ENCODE data around the gene DOCK2. TPM values are rescaled to one million over a fixed set of nuclear protein-coding genes. Genes with fewer than 3 reads are reported as not detected.

Gene DOCK2
- polyA plus RNA-seq, 1 donor from 2014 or later: 114 TPM

GRCh38 chr5:170028124-170028523 is 391.0 kb downstream of the DOCK2 start:
- Mint-ChIP-seq H3K27me3 (no peaks in the 10 kb centered on the region), H3K4me3 (no peak overlapping the region), H3K36me3 (peaks cover 9% of the 10 kb centered on the region), H3K4me1 (no peaks in the 10 kb centered on the region), H3K9me3 (no peaks in the 10 kb centered on the region), H3K27ac (no peak overlapping the region)

- Mint-ChIP-seq H3K27me3 (no peaks in the 10 kb centered on the region), H3K9me3 (no peaks in the 10 kb centered on the region), H3K4me1 (no peaks in the 10 kb centered on the region), H3K4me3 (no peak overlapping the region), H3K27ac (no peak overlapping the region), H3K36me3 (peaks cover 2% of the 10 kb centered on the region)
Observed at GRCh38 chr5:170034231-170034630, 397.2 kb downstream of the DOCK2 start.

- no peaks in the 10 kb centered on the region for H3K4me1 Mint-ChIP-seq
- no peaks in the 10 kb centered on the region for H3K27me3 Mint-ChIP-seq
- no peak overlapping the region for H3K27ac Mint-ChIP-seq
- peaks cover 10% of the 10 kb centered on the region for H3K36me3 Mint-ChIP-seq
- no peaks in the 10 kb centered on the region for H3K9me3 Mint-ChIP-seq
- no peak overlapping the region for H3K4me3 Mint-ChIP-seq
Observed at GRCh38 chr5:170038241-170038640, 401.2 kb downstream of the DOCK2 start.

GRCh38 chr5:170039830-170040229 is 402.8 kb downstream of the DOCK2 start:
- Mint-ChIP-seq H3K27me3 (no peaks in the 10 kb centered on the region), H3K9me3 (no peaks in the 10 kb centered on the region), H3K36me3 (peaks cover 10% of the 10 kb centered on the region), H3K4me3 (no peak overlapping the region), H3K4me1 (peaks cover 0 to 2% (median 0%) of the 10 kb centered on the region in 3 donors), H3K27ac (peak overlapping the region in 2 of 3 donors; percentile 9 to 28)

GRCh38 chr5:170046241-170046640 is 409.2 kb downstream of the DOCK2 start:
- Mint-ChIP-seq H3K9me3 (no peaks in the 10 kb centered on the region), H3K4me1 (peaks cover 0 to 2% (median 0%) of the 10 kb centered on the region in 3 donors), H3K36me3 (peaks cover 24% of the 10 kb centered on the region), H3K27ac (no peak overlapping the region), H3K27me3 (no peaks in the 10 kb centered on the region), H3K4me3 (no peak overlapping the region)

GRCh38 chr5:170049713-170050112 is 412.6 kb downstream of the DOCK2 start:
- Mint-ChIP-seq H3K27me3 (no peaks in the 10 kb centered on the region), H3K9me3 (no peaks in the 10 kb centered on the region), H3K4me1 (no peaks in the 10 kb centered on the region), H3K27ac (peak overlapping the region in 1 of 3 donors; percentile 70), H3K4me3 (no peak overlapping the region), H3K36me3 (peaks cover 27% of the 10 kb centered on the region)

GRCh38 chr5:170053896-170054295 is 416.8 kb downstream of the DOCK2 start:
- Mint-ChIP-seq H3K4me3 (no peak overlapping the region), H3K4me1 (no peaks in the 10 kb centered on the region), H3K36me3 (peaks cover 41% of the 10 kb centered on the region), H3K9me3 (no peaks in the 10 kb centered on the region), H3K27me3 (no peaks in the 10 kb centered on the region), H3K27ac (peak overlapping the region in 1 of 3 donors; percentile 54)

GRCh38 chr5:170055606-170056005 is 418.5 kb downstream of the DOCK2 start:
- Mint-ChIP-seq H3K4me1 (no peaks in the 10 kb centered on the region), H3K4me3 (no peak overlapping the region), H3K27ac (no peak overlapping the region), H3K9me3 (no peaks in the 10 kb centered on the region), H3K36me3 (peaks cover 38% of the 10 kb centered on the region), H3K27me3 (no peaks in the 10 kb centered on the region)

- Mint-ChIP-seq H3K9me3 (no peaks in the 10 kb centered on the region), H3K4me3 (no peak overlapping the region), H3K4me1 (no peaks in the 10 kb centered on the region), H3K36me3 (peaks cover 40% of the 10 kb centered on the region), H3K27me3 (no peaks in the 10 kb centered on the region), H3K27ac (no peak overlapping the region)
Observed at GRCh38 chr5:170056561-170057267, 419.6 kb downstream of the DOCK2 start.

GRCh38 chr5:170057311-170057710 is 420.2 kb downstream of the DOCK2 start:
- Mint-ChIP-seq H3K9me3 (no peaks in the 10 kb centered on the region), H3K4me3 (no peak overlapping the region), H3K27ac (no peak overlapping the region)

GRCh38 chr5:170059221-170059620 is 422.1 kb downstream of the DOCK2 start:
- Mint-ChIP-seq H3K27me3 (no peaks in the 10 kb centered on the region), H3K9me3 (no peaks in the 10 kb centered on the region), H3K36me3 (peaks cover 33% of the 10 kb centered on the region), H3K4me1 (no peaks in the 10 kb centered on the region), H3K27ac (no peak overlapping the region), H3K4me3 (no peak overlapping the region)

More at GRCh38 chr5:170057311-170057710, 420.2 kb downstream of the DOCK2 start:
- no peaks in the 10 kb centered on the region for H3K4me1 Mint-ChIP-seq
- H3K36me3 Mint-ChIP-seq: peaks cover 38% of the 10 kb centered on the region
- no peaks in the 10 kb centered on the region for H3K27me3 Mint-ChIP-seq

GRCh38 chr5:170067152-170067551 is 430.1 kb downstream of the DOCK2 start:
- H3K27ac Mint-ChIP-seq: no peak overlapping the region
- no peaks in the 10 kb centered on the region for H3K27me3 Mint-ChIP-seq
- no peaks in the 10 kb centered on the region for H3K9me3 Mint-ChIP-seq
- no peaks in the 10 kb centered on the region for H3K4me1 Mint-ChIP-seq
- H3K36me3 Mint-ChIP-seq: peaks cover 35% of the 10 kb centered on the region
- H3K4me3 Mint-ChIP-seq: no peak overlapping the region

GRCh38 chr5:170067574-170068170 is 430.6 kb downstream of the DOCK2 start:
- no peak overlapping the region for H3K27ac Mint-ChIP-seq
- peaks cover 35% of the 10 kb centered on the region for H3K36me3 Mint-ChIP-seq
- no peak overlapping the region for H3K4me3 Mint-ChIP-seq
- no peaks in the 10 kb centered on the region for H3K4me1 Mint-ChIP-seq
- H3K9me3 Mint-ChIP-seq: no peaks in the 10 kb centered on the region
- no peaks in the 10 kb centered on the region for H3K27me3 Mint-ChIP-seq

GRCh38 chr5:170069512-170069911 is 432.4 kb downstream of the DOCK2 start:
- no peaks in the 10 kb centered on the region for H3K27me3 Mint-ChIP-seq
- peak overlapping the region in 1 of 3 donors; percentile 48 for H3K27ac Mint-ChIP-seq
- no peaks in the 10 kb centered on the region for H3K4me1 Mint-ChIP-seq
- no peak overlapping the region for H3K4me3 Mint-ChIP-seq
- H3K9me3 Mint-ChIP-seq: no peaks in the 10 kb centered on the region
- H3K36me3 Mint-ChIP-seq: peaks cover 28% of the 10 kb centered on the region

GRCh38 chr5:170070556-170071412 is 433.7 kb downstream of the DOCK2 start:
- H3K36me3 Mint-ChIP-seq: peaks cover 30% of the 10 kb centered on the region
- H3K4me3 Mint-ChIP-seq: no peak overlapping the region
- H3K27me3 Mint-ChIP-seq: no peaks in the 10 kb centered on the region
- H3K9me3 Mint-ChIP-seq: no peaks in the 10 kb centered on the region
- H3K27ac Mint-ChIP-seq: no peak overlapping the region
- no peaks in the 10 kb centered on the region for H3K4me1 Mint-ChIP-seq
